Adrenal gland (tissue), 5 donors: ENCODE data around the gene OTULIN.

Source experiments
- CTCF ChIP-seq, 6 experiments: fragments of 450-650 bp in 4 of 6; fragments of 200-600 bp in 2 of 6; sonication (generic) in 1 of 6; IDR thresholded peaks; 1 replicate in 5 of 6; 2 replicates in 1 of 6; pipeline versions ENCODE4 v1.5.1 to v1.8.0; 2016 to 2021; ENCODE audit warnings: antibody characterized with exemption in 6 of 6, mild to moderate bottlenecking in 2 of 6, moderate library complexity in 1 of 6
- POLR2A ChIP-seq, 2 donors: fragments of 450-650 bp; IDR thresholded peaks; one replicate each; pipeline ENCODE4 v1.6.1; 2017; ENCODE audit warnings: antibody characterized with exemption in 2 of 2, mild to moderate bottlenecking in 2 of 2, moderate library complexity in 1 of 2
- donor health status: DM: no; HTN: no; CAD: no.

- TF ChIP-seq POLR2A (IDR thresholded peaks at IDR 0.05) (no peak), CTCF (IDR thresholded peaks at IDR 0.05) (no peak)
Measured at GRCh38 chr5:14668181-14668591, 3.7 kb downstream of the OTULIN start.
